Purkinje cell (primary cell): Measurements from ENCODE around the gene IL17RB. TPM values are rescaled to one million over a fixed set of nuclear protein-coding genes. Genes with fewer than 3 reads are reported as not detected.

Experiments
- polyA plus RNA-seq: library from polyadenylated mRNA; unstranded; fragments of >200 nt; fragmentation: Nextera tagmentation; gene quantifications from 2 replicates; pipeline ENCODE4 v1.2.1, GENCODE V29; 2014

Gene IL17RB
- polyA plus RNA-seq = 4.7 and 5.1 TPM in 2 replicates

DNA sequence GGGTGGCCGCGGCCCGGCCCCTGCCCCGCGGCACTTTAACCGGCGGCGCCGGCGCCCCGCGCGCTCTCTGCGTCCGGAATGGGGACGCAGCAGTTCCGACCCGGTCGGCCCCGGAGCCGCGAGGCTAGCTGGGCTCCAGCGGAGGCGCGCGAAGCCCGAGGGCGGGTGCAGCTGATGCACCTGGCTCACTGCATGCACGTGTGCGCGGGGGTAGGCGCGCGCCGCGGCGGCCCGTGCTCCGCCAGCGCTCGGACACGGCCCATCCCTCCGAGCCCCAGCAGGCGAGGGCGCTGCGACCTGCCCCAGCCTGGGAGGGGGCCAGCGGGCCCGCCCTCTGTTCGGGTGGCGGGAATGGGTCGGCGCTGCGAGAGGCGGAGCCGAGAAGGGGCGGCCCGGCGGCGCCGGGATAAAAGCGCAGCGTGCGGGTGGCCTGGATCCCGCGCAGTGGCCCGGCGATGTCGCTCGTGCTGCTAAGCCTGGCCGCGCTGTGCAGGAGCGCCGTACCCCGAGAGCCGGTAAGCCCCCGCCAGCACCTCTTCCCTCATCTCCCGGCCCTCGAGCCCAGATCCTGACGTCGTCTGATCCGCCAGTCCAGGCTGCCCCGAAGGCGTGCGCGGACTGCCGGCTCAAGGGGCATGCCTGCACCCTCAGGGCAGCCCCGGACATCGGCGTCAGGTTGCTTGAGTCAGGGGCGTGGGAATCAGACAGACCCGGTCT lies at the start of gene IL17RB, which contains the start of gene CHDH:
Gene IL17RB (plus strand): TSS at position 435 of the 717 bp plus-strand sequence. CDS start 21 bp downstream, at position 456.
Gene CHDH (minus strand): TSS at position 286 of the 717 bp plus-strand sequence. CDS start 22,411 bp downstream, outside the sequence.

DNA sequence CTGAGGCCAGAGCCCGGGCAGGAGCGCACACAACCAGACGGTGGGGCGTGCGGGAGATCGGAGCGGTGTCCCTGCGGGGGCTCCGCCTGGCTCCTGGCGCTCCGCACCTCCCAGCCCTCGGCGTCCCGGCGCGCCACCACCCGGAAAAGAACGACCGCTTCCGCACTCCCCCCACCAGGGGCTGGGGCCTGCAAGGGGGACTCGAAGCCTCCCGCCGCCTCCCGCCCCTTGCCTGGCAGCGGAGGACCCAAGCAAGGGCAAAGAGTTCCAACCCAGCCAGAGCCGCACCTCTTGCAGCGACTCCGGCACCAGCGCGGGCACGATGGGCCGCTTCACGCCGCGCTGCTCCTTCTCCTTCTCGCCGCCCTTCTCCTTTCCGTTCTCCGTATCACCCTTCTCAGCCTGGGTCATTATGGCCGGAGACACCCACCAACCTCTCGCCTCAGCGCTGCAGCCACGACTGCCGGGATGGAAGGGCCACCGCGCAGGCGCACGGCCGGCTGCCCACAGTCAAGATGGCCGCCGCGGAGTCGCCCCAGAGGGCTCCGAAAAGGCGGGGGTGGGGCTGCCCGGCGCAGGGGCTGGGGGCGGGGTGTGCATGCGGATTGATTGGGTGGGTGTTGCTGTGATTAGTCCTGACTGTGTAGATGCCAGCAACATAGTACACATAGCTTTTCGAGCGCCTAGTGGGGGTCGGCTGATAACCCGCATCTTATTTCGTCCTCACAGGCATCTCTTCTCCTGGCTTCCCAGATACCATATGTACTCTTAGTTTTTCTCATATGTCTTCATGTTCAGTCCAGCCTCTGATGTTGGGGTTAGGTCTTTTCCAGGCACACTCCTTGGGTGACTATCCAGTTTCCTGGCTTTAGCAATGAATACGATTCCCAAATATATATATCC lies 35.6 kb downstream of the IL17RB start, which contains the start of gene ACTR8:
Gene ACTR8 (minus strand): TSS at position 462 of the 903 bp plus-strand sequence. CDS start 51 bp downstream, at position 411.

GRCh38 chr3:53891497-53892285 lies 45.3 kb downstream of the IL17RB start, which contains the start of gene SELENOK:
Gene SELENOK, minus strand, starts transcription at chr3:53891859.

Other genes with a start within 250 kb of the IL17RB start
- gene CHDH, start 149 bp upstream of the IL17RB start, polyA plus RNA-seq = 0.75 and 1.2 TPM in 2 replicates
- gene ACTR8, start 35.6 kb downstream of the IL17RB start, polyA plus RNA-seq = 10.9 and 12.2 TPM in 2 replicates
- 832 and 857 TPM in 2 replicates for gene SELENOK, start 45.3 kb downstream of the IL17RB start, polyA plus RNA-seq